NCI-H69 (cell line): ENCODE measurements around the gene UQCC2.

Experiments used
- DNase-seq: peaks from one replicate; lab custom pipeline; 2025; lab: John Stamatoyannopoulos, UW

The UQCC2 gene

DNA sequence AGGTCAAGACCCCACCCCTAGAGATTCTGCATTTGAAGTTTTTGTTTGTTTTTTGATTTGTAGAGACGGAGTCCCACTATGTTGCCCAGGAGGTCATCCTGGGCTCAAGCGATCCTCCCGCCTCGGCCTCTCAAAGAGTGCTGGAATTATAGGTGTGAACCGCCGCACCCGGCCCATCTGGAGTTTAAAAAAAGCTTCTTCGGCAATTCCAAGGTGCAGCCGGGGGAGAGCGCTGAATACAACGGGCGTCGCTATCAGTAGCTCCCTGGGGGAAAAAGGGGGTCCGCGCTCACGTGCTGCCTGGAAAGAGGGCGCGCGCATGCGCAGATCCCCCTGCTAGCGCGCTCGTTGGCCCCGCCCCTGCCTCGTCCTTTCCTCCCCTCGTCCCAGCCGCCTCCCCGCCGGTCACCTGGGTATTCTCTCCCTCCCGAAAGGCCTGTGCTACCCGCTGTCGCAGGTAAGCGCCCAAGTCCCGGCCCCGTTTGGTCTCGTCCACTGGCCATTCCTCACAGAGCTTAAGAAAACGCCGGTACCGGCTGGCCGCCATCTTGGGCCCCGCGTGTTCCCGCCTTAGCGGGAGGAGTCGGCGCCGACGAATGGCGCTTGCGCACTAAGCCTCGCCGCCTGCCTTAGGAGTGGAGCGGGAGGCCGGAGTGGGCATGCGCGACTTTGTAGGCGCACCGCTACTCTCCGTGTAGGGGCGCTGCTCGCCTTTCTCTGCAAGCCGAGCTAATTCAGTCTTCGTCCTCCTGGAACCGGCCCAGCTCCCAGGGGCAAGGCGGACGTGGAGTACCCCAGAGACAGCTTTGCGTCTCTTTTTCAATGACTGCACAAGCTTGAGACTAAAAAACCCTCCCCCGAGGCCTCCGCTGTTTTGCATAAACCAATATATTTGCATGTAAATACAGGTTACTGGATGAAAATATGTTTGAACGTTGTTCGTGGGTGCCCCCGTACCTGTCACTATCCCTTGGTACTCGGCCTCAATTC lies at the start of gene UQCC2:
Gene UQCC2, minus strand, starts transcription at position 561 of the 990 bp plus-strand sequence. Its CDS starts 14 bp downstream, at position 547.
- peak; percentile 99 for DNase-seq

DNA sequence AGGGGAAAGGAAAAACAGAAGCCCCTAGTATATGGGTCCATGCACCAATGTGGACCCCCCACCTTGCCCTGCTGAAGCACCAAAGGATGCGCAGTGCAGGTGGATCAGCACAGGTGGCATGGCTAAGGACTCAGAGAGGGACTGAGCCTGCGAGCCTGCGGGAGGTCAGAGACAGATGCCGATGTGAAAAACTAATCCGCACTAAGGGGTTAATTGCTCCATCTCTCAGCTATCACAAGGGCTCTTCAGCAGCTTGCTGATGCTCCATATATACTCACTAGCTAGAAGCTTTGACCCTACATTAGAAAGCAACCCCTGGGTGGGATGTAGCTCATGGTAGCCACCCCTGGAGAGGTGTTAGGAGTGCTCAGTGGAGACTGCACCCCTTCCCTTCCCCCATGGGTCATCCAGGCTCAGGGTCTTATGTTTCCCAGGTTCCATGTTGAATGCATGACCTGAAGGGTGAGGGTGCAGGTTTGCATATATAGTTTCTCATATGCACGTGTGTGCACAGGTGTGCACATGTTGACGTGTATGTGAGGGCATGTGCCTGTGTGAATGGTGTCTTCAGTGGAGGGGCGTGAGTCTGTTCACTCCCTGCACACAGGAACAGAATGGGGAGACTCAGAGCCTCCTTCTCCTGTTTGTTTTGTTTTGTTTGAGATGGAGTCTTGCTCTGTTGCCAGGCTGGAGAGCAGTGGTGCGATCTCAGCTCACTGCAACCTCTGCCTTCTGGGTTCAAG lies 48.6 kb upstream of the UQCC2 start:
- peak; percentile 35 for DNase-seq

DNA sequence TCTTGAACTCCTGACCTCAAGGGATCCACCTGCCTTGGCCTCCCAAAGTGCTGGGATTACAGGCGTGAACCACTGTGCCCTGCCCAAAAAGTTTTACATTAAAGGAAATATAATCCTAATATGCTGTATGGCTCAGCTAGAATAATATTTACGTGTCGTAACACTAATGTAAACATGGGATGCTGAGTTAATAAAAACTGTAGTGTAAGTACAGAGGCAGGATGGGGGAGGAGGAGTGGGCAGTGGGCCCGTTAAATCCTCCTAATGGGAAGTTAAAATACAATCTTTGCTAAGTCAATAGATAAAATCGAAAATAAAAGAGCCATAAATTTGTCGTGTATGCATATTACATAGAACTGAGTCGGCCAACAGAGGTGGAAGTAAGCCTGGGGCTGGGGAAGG lies 47.3 kb upstream of the UQCC2 start:
- DNase-seq: peak; percentile 69

DNA sequence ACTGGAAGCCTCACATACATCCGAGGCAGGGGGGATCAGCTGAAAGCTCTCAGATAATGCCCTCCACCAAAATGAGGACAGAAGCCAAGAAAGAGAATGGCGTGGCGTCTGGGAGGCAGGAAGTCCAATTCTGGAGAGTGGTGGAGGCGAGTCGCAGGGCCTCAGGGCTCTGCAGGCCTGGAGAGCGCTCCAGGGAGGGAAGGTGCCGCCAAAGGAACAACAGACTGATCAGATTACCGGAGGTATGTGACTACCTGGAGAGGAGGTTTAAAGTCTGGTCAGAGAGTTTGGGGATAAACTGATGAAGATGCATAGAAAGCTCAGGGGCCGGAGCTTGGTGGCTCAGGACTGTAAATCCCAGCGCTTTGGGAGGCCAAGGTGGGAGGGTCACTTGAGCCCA lies 46.4 kb upstream of the UQCC2 start:
- peak; percentile 58 for DNase-seq

DNA sequence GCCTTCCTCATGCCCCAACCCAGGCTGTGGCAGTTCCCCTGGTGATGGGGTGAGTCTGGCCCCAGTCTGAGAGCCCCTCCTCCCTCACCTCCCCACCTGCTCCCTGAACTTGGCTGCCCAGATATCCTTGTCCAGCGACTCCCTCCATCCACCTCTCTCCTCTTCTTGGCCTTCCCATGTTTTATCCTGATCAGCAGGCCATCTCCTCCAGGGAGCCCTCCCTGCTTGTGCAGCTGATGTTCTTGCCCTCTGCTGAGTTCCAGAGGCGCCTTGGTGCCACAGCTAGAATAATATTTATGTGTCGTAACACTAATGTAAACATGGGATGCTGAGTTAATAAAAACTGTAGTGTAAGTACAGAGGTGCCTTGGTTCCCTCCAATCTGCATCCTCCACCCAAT lies 45.6 kb upstream of the UQCC2 start:
- DNase-seq: no peak

DNA sequence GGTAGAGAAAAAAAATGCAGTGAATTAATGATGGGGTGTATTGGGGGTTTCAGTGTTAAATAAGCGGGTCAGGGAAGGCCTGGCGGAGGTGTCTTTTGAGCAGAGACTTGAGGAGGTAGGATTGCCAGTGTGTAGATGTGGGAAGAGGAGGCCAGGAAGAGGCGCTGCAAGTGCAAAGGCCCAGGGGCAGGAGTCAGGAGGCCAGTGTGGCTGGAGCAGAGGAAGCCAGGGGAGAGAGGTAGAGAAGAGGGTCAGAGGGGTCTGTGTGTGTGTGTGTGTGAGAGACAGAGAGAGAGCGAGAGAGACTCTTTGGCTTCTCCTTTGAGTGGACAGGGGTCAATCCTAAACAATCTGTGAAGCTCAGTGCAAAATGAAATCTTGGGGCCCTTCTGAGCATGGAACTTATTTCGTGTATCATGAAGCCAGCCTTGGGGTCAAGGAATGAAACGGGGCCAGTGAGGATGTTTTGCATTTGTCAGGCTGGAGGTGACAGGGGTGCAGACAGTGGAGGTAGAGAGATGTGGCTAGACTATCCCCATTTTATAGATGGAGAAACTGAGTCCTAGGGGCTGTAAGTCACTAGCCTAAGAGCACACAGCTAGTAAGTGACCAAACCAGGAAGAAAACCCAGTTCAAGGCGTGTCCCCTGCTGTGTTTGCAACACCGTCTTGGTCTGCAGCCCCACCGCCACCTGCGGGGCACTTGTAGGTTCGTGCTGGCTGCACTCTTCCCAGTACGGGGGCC lies 44.9 kb upstream of the UQCC2 start:
- no peak for DNase-seq

DNA sequence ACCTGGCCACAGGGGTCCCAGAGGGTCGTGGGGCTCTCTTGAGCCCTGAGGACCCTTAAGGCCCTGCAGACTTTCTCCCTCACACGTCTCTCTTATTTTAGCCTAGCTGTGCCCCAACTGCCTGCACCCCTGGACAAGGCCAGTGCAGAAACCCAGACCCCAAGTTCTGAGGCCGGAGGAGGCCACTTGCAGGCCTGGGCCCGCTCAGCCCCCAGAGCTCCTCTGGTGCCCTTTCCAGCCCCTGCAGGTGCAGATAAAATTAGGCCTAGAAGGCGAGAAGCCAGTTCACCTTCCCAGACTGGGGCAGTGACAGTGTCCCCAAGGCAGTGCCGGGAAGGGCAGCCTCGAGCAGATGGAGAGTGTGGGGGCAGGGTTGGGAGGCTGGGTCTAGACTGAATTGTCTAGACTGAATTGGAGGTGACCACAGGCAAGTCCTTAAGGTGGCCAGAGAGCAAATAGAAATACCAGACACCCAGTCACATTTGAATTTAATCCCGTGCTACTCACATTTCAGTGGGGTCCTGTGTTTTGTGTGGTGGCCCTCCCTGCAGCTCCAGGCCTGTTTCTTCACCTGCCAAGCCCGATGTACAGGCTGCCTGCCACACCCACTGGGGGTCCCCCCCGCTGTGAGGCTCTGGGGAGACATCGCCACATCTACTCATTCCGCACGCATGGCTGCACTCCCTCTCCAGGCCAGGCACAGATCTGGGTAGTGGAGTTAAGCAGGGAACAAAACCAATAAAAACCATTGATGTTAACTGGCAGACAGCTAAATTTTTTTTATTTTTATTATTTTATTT lies 43.8 kb upstream of the UQCC2 start:
- DNase-seq: peak; percentile 85

DNA sequence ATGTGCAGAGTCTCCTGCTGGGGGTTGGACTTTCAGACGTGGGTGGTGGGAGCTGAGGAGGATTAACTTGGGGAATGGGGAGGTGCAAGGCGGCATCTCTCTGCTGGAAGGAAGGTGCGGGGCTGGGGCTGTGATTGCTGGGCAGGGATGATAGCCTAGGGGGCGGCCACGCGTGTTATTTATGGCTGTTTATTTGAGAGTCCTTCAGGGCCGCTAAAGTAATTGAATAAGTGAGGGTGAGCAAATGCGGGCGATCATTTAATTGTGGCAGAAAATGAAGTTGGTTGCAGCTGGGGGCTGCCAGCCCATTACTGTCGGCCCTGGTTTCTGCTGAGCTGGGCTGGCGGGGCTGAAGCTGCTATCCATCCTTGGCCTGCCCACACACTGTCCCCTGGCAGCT lies 42.7 kb upstream of the UQCC2 start:
- DNase-seq: no peak

DNA sequence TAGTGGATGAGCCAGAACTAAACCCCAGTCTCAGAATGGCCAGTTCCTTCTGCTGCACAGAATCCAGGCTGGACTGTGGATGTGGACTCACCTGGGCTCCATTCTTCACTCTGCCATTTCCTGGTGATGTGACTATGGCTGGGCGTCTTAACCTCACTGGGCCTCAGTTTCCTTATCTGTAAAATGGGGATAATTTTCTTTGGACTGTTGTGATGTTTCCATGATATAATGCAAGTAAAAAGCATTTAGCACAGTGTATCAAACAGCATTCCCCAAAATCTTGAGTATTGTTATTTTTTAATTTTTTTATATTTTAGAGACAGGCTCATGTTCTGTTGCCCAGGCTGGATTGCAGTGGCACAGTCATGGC lies 41.1 kb upstream of the UQCC2 start:
- DNase-seq: no peak

DNA sequence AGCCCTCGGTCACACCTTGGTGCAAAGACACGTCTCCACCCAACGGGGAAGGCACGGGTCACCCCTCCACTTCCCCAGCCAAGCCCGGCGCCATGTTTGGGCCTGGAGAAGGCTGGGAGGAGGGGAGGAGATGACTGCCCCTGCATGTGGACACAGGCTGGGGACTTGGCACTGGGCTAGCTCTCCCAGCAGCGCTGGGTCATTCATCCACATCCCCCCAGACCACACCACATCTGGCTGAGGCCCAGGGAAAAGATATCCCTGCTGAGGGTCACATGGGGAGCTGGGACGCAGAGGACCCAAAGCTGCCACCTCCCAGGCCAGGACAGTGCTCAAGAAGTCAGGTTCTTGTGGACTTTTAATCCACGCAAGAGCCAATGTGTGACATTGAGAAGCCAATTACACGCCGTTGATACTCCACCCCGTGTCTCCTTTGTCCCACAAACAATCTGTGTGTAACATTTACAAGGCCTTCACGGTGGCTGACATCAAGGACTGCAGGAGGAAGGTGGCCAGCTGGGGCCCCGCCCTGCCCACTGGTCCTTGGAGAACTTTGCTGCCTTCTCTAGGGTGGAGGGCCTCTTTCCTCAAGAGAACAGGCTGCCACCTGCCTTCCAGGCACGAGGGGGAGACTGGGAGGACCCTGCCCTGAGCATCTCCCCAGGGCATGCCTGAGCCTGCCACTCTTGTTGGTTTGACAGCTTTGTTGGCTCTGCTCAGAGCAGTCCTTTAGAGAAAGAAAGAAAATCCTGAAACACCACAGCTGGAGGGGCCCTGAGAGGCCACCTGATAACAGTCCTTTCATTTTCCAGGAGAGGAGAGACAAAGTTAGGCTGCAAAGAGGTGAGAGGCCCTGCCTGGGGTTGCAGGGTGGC lies 40.5 kb upstream of the UQCC2 start:
- DNase-seq: peak; percentile 94

DNA sequence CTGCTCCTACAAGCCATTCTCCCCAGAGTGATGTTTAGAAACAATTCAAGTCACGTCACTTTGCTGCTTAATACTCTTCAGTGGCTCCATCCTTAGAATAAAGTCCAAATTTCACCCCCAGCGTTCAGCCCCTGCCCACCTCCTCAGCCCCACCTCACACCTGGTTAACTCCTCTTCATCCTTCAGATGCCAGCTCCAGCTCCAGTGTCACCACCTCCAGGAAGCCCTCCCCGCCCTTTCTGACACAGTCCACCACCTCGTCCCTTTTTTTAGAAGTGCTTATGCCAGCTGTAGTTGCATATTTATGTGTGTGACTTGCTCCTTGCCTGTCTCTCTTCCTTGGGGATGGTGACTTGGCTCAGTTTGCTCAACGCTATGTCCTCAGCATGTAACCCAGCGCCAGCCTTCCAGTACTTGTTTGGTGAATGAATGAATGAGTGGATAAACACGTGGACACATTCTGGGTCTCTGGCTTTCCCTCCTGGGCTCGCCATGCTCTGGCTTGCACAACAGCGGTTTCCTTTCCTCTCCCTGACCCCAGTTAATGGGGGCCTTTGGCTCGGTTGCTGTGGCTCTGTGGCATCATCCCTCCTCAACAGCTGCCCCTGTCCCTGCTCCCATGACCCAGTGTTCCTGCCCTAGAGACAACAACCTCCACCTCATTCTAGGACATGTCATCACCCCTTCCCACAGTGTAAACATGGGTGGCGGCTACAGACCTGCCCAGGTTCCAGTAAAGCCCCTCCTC lies 38.9 kb upstream of the UQCC2 start:
- DNase-seq: no peak

DNA sequence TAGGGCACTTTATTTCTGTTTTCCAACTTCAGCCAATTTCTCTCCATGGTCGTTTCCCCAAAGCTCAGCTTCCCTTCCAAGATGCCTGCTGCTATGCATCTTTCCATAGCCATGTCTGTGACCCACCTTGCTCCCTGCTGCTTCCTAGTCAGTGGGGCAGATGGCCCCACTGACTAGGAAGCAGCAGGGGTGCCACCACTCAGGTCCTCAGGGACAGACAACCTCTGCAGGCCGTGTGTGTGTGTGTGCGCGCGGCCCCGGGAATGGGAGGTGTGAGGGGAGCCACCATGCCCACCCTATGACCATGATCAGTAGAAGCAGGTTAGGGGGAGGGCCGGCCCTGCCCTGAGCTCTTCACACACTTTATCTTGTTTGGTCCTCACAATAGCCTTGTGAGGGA lies 37.9 kb upstream of the UQCC2 start:
- peak; percentile 76 for DNase-seq

DNA sequence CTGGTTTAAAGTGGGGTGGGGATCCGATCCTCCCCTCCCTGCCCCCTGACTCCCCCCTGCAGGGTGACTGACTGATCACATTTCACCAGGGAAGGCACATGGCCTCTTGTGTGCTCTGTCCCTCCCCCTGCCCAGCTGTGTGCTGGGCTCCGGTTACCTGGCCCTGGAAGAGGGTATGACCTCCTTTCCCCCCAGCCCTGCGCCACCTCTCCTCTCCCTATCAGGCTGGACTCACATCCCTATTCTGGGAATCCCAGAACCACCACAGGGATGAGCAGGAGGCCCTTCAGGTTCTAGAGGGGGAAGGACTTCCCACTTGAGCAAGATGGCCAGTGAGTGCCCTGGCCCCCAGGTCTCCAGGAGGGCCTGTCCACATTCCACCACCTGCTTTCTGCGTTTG lies 37.3 kb upstream of the UQCC2 start:
- peak; percentile 45 for DNase-seq

DNA sequence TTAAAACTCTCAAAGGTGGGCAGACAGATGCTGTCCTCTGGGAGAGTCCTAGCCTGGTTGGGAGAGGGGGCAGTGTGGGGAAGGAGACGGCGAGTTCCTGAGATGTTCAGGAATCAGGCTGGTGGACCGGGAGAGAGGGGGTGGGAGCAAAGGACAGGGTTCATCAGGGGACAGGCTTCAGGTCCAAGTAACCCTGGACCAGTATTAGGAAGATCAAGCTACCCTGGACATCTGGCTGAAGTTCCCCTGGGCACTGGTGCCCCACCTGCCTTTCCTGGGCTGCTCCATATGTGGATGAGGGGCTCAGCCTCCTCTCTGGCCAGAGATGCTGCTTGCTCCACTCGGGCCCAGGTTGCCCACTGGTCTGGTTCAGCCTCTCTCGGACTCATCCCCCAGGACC lies 36.3 kb upstream of the UQCC2 start:
- DNase-seq: no peak

DNA sequence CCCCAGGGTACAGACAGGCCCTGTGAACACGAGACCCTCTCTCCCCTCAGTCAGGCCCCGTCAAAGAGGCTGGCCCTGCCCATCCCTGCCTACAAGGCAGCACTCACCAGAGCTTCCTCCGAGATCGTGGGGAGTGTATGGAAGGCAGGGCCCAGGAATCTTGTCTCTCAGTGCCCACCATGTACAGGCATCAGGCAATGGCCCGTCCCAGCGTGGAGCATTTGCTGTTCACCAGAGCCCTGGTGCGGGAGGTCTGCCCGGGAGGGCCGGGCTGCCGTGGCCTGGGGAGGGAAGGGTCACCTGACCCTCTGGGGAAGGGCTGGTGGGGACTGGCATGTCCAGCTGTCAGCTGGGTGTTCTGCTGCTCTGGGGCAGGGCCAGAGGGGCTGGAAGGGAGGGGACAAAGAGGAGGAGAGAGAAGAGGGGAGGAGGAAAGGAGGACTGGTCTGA lies 35.2 kb upstream of the UQCC2 start, which contains the start of gene IP6K3:
Gene IP6K3, minus strand, starts transcription at position 255 of the 450 bp plus-strand sequence. CDS start 11,429 bp downstream, outside the sequence.
- DNase-seq: no peak

DNA sequence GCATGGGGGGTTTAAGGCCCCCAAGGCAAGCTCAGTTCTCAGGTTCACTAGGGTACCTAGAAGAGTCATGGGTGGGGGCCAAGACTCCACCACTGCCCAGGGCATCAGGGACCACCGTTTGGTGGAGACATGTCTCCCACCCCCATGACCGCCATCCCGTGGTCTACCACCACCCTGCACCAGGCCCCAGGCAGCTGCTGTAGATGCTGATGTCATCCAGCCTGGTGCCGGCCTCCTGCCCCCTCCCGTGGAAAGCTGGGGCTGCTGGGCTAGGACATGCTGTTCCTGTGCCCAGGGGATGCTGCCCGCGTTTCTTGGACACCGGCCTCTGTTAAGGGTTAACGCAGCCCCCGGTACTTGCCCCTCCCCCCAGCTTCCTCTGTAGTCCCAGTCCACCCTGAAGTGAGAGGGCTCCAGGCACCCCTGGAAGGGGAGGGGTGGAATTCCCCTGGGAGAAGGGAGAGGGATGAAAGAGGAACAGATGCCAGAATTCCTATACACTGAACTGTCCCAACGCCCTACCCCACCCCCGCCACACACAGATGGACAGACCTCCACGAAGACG lies 34.6 kb upstream of the UQCC2 start:
- DNase-seq: peak; percentile 48

DNA sequence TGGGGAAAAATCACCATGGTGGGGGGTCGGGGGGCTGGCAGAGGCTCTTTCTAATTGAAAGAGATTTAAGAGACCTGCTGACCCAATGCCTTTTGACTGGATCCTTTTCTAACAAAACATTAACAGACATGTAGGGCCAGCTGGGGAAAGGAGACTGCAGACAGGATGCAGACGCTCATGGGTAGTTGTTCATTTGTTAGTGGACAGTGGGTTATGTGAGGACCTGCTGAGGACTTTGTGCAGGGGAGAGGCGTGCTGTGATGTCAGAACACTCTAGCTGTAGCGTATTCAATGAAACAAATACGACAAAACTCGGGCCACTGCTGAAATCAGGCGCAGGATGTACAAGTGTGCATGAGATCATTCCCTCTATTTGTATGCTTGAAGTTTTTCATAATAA lies 34.0 kb upstream of the UQCC2 start:
- peak; percentile 59 for DNase-seq

DNA sequence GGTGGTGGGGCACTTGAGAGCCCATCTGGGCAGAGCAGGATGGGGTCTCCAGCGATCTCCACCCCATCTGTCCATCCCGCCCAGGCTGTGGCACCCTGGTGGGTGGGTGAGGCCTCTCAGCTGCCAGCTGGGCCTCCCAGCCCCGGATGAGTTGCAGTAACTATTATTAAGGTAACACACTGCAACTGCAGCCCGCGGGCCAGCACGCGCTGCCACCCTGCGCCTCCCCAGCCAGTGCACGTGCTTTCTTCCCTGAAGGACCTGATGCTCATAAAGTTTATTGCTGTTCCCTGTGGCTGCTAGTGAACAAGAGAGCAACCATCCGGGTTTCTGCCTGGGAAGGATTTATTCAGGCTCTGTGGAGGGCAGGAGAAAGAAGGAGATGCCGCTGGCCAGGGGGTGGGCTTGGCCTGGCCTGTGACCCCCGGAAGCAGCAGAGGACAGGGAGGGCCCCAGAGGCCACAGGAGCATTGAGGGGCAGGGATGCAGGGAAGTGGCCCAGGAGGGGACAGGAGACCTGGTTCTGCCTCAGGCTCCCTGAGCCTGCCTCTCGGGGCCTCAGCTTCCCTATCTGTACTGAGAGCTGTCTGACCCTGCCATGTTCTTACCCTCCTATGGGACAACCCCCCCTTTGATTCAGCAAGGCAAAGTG lies 33.5 kb upstream of the UQCC2 start:
- peak; percentile 97 for DNase-seq
